ENCODE results near the gene SIGLEC1. TPM values are rescaled to one million over a fixed set of nuclear protein-coding genes. Genes with fewer than 3 reads are reported as not detected.

SIGLEC1 gene
- total and polyA plus RNA-seq, 10 of the 15 experiments (the other 5 are each of a cell fraction or from before 2014, with no cell fraction given): 0.05 TPM; not detected in 9

- TF ChIP-seq ZBTB4 (CRISPR knock-in tag; IDR thresholded peaks at IDR 0.05) (no peak), NFYA (IDR thresholded peaks at IDR 0.05; ENCODE audit: borderline replicate concordance, low read depth, low read length) (no peak)
Observed at GRCh38 chr20:3690413-3690812, 22.0 kb downstream of the SIGLEC1 start (continued).

- no TSS peak for BruUV-seq (replicated peaks)
- ChIA-PET RAD21 (ENCODE audit: unreplicated experiment) (no interaction called here), SMC1A (ENCODE audit: uncharacterized antibody, unreplicated experiment) (no interaction called here), POLR2A (no interaction called here), CTCF (interaction anchor here (1.1 kb wide), 1 partner anchor 18 kb away, joined by 3 read pairs; no protein-coding TSS in a partner anchor)
- no peak for TF ChIP-seq ETV6 (conservative IDR thresholded peaks at IDR 0.05 in 1 of 2, IDR thresholded peaks at IDR 0.05 in 1 of 2; ENCODE audit: borderline replicate concordance in 1 of 2, low read depth in 1 of 2)
- TF ChIP-seq NBN (IDR thresholded peaks at IDR 0.05): no peak
- TF ChIP-seq TCF7 (IDR thresholded peaks at IDR 0.05; ENCODE audit: borderline replicate concordance): no peak
- no peak for TF ChIP-seq NR2C2 (IDR thresholded peaks at IDR 0.05; ENCODE audit: borderline replicate concordance, control insufficient read depth, insufficient read length, low read depth)
- TF ChIP-seq BMI1 (IDR thresholded peaks at IDR 0.05; ENCODE audit: borderline replicate concordance): no peak
- TF ChIP-seq LARP7 (IDR thresholded peaks at IDR 0.05): no peak
- TF ChIP-seq CREM (IDR thresholded peaks at IDR 0.05; ENCODE audit: low read depth): no peak
- no peak for TF ChIP-seq POLR2AphosphoS2 (IDR thresholded peaks at IDR 0.05; ENCODE audit: low read depth, low read length)
- no peak for TF ChIP-seq CEBPB (IDR thresholded peaks at IDR 0.05; ENCODE audit: borderline replicate concordance in 1 of 2, low read depth in 2 of 2, low read length in 2 of 2)
- no peak for TF ChIP-seq KAT2A (conservative IDR thresholded peaks at IDR 0.05; ENCODE audit: control insufficient read depth, low read depth, low read length)
- TF ChIP-seq NR2F1 (conservative IDR thresholded peaks at IDR 0.05): no peak
- no peak for TF ChIP-seq NKRF (conservative IDR thresholded peaks at IDR 0.05)
- FAIRE-seq (no peak), ATAC-seq (no peak), DNase-seq (ENCODE audit: low read depth, low spot score) (no peak)
- Histone ChIP-seq H4K20me1 (ENCODE audit: control insufficient read depth, insufficient read depth) (no peaks in the 10 kb centered on the region), H3K4me3 (no peak overlapping the region), H3K36me3 (ENCODE audit: control insufficient read depth in 2 of 2, insufficient read depth in 2 of 2, low read length in 1 of 2) (no peaks in the 10 kb centered on the region), H3K4me1 (ENCODE audit: control insufficient read depth, insufficient read depth, low read length) (no peaks in the 10 kb centered on the region), H3K79me2 (ENCODE audit: control insufficient read depth, insufficient read depth, low read length) (no peaks in the 10 kb centered on the region), H3K27me3 (replicated peaks in 1 of 2; ENCODE audit: control insufficient read depth in 2 of 2, insufficient read depth in 2 of 2, low read length in 1 of 2) (peaks cover 0 to 3% of the 10 kb centered on the region in 2 experiments; a peak in 2 of 4 replicates), H3K9me3 (replicated peaks; ENCODE audit: control insufficient read depth, insufficient read depth, low read length) (no peaks in the 10 kb centered on the region), H2AFZ (ENCODE audit: control insufficient read depth, low read depth, low read length) (no peak overlapping the region), H3K27ac (ENCODE audit: control insufficient read depth, insufficient read depth) (no peak overlapping the region), H3K9ac (ENCODE audit: control insufficient read depth, insufficient read depth, low read length) (no peak overlapping the region), H3K4me2 (ENCODE audit: control insufficient read depth, insufficient read depth) (no peak overlapping the region)
- in situ Hi-C loops (cut with MboI) (no loop called here), intact Hi-C loops (cut with micrococcal nuclease; ENCODE audit: unreplicated experiment) (loop anchor here (10.0 kb wide), 1 partner anchor 395 kb away; no protein-coding TSS in a partner anchor)
- whole genome bisulfite sequencing (ENCODE audit: insufficient coverage, insufficient replicate concordance, low lambda C conversion rate, missing lambda C conversion rate): 34% methylated on average over 11 of the region's 11 CpGs
Observed at GRCh38 chr20:3689978-3690377, 22.4 kb downstream of the SIGLEC1 start.
